Thyroid gland (tissue), 4 donors: ENCODE measurements around the gene ACLY.

ENCODE experiments used
- CTCF ChIP-seq, 6 experiments: fragments of 200-600 bp in 3 of 6; fragments of 450-650 bp in 3 of 6; sonication (generic) in 3 of 6; IDR thresholded peaks; one replicate each; pipeline ENCODE4 v1.5.1; 2016 to 2019; ENCODE audit warnings: antibody characterized with exemption in 6 of 6, mild to moderate bottlenecking in 2 of 6, inconsistent platforms in 1 of 6, moderate library complexity in 1 of 6
- POLR2A ChIP-seq, 2 donors: fragments of 450-650 bp; IDR thresholded peaks; one replicate each; pipeline ENCODE4 v1.6.1; 2017; ENCODE audit warnings: antibody characterized with exemption in 2 of 2, mild to moderate bottlenecking in 2 of 2, moderate library complexity in 1 of 2

DNA sequence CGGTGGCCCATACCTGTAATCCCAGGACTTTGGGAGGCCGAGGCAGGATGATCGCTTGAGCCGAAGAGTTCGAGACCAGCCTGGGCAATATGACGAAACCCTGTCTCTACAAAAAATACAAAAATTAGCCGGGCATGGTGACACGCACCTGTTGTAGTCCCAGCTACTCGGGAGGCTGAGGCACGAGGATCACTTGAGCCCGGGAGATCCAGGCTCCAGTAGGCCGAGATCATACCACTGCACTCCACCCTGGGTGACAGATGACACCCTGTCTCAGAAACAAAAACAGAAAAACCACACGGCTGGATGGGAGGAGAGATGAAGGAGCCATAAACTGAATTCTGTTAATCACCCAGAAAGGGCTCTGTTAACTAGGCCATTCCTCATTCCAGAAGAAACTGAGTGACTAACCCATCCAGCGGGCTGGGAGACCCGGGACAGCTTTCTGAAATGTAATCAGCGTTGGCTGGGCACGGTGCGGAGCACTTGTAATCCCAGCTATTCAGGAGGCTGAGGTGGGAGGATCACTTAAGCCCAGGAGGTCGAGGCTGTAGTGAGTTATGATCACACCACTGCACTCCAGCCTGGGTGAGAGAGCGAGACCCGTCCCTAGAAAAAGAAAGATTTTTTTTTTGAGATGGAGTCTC is 82.1 kb downstream of the ACLY start:
- TF ChIP-seq POLR2A (IDR thresholded peaks at IDR 0.05) (no peak), CTCF (IDR thresholded peaks at IDR 0.05) (no peak)
